ENCODE measurements around the gene SRP68. TPM values are rescaled to one million over a fixed set of nuclear protein-coding genes. Genes with fewer than 3 reads are reported as not detected.

The SRP68 gene
- total RNA-seq, 1 donor from 2014 or later: 74.3 TPM

DNA sequence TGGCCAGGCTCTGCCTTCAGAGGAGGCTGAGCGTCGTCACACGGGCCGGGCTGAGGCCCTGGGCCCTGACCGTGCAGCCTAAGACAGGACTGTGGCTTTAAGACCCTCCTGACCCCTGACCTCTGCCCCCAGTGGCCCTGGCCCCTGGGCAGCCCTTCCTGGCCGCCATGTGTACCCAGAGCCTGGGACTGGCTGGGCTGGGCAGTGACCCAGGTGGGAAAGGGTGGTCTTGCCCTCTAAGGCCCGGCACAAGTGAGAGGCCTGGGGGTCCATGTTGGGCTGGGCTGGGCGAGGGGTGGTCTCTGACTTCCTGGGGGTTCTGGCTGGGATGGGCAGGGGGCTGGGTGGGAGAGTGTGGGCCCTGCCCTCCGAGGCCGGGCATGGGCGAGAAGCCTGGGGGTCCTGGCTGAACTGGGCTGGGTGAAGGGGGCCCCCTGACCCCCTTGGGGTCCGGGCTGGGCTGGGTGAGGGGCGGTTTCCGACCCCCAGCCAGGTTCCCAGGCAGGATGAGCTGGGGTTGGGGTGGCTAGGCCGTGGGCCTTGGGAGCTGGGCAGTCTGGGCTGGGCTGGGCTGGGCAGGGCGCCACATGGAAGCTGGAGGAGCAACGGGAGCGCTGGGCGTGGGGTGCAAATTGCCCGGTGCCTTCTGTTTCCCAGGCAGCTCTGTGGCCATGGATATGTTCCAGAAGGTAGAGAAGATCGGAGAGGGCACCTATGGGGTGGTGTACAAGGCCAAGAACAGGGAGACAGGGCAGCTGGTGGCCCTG is 71.4 kb downstream of the SRP68 start, which contains the start of gene CDK3:
CDK3 (plus strand) TSS at position 101 of the 767 bp plus-strand sequence; CDS start at position 672, 571 bp downstream.
- Mint-ChIP-seq H3K27me3 (ENCODE audit: low read depth, unreplicated experiment) (no peaks in the 10 kb centered on the region), H3K36me3 (ENCODE audit: low read depth, unreplicated experiment) (peaks cover 8% of the 10 kb centered on the region), H3K27ac (ENCODE audit: unreplicated experiment) (no peak within 1 kb of the TSS), H3K4me1 (ENCODE audit: low read depth, unreplicated experiment) (peaks cover 18% of the 10 kb centered on the region), H3K9me3 (ENCODE audit: unreplicated experiment) (no peaks in the 10 kb centered on the region), H3K4me3 (ENCODE audit: unreplicated experiment) (no peak within 1 kb of the TSS)
- H4K20me1 ChIP-seq (ENCODE audit: insufficient read depth, low read length): no peaks in the 10 kb centered on the region
- no peaks in the 10 kb centered on the region for H3K27me3 ChIP-seq (ENCODE audit: insufficient read depth, low read length)
- no peaks in the 10 kb centered on the region for H3K36me3 ChIP-seq (ENCODE audit: insufficient read depth, low read length)
- no peaks in the 10 kb centered on the region for H3K9me3 ChIP-seq (ENCODE audit: insufficient read depth, low read depth, low read length)
- no peak within 1 kb of the TSS for H3K4me2 ChIP-seq (ENCODE audit: low read length)
- H3K4me3 ChIP-seq (ENCODE audit: insufficient read depth, low read depth, low read length): no peak within 1 kb of the TSS
- no peaks in the 10 kb centered on the region for H3K79me2 ChIP-seq (ENCODE audit: insufficient read depth, low read length)
- H2AFZ ChIP-seq (ENCODE audit: low read depth, low read length): no peak within 1 kb of the TSS
- no peak for TF ChIP-seq EZH2 (IDR thresholded peaks at IDR 0.05; ENCODE audit: insufficient read depth, low read length)
- TF ChIP-seq, protein P1, sequence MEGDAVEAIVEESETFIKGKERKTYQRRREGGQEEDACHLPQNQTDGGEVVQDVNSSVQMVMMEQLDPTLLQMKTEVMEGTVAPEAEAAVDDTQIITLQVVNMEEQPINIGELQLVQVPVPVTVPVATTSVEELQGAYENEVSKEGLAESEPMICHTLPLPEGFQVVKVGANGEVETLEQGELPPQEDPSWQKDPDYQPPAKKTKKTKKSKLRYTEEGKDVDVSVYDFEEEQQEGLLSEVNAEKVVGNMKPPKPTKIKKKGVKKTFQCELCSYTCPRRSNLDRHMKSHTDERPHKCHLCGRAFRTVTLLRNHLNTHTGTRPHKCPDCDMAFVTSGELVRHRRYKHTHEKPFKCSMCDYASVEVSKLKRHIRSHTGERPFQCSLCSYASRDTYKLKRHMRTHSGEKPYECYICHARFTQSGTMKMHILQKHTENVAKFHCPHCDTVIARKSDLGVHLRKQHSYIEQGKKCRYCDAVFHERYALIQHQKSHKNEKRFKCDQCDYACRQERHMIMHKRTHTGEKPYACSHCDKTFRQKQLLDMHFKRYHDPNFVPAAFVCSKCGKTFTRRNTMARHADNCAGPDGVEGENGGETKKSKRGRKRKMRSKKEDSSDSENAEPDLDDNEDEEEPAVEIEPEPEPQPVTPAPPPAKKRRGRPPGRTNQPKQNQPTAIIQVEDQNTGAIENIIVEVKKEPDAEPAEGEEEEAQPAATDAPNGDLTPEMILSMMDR (IDR thresholded peaks at IDR 0.05; ENCODE audit: insufficient read depth, low read depth, low read length): no peak
- H3K27ac ChIP-seq (ENCODE audit: low read depth, low read length): no peak within 1 kb of the TSS
- FAIRE-seq: no peak
- no peak for DNase-seq (ENCODE audit: low read depth)
- H3K9ac ChIP-seq (ENCODE audit: low read length): no peak within 1 kb of the TSS
- H3K4me1 ChIP-seq (ENCODE audit: insufficient read depth, low read length): peaks cover 12% of the 10 kb centered on the region

DNA sequence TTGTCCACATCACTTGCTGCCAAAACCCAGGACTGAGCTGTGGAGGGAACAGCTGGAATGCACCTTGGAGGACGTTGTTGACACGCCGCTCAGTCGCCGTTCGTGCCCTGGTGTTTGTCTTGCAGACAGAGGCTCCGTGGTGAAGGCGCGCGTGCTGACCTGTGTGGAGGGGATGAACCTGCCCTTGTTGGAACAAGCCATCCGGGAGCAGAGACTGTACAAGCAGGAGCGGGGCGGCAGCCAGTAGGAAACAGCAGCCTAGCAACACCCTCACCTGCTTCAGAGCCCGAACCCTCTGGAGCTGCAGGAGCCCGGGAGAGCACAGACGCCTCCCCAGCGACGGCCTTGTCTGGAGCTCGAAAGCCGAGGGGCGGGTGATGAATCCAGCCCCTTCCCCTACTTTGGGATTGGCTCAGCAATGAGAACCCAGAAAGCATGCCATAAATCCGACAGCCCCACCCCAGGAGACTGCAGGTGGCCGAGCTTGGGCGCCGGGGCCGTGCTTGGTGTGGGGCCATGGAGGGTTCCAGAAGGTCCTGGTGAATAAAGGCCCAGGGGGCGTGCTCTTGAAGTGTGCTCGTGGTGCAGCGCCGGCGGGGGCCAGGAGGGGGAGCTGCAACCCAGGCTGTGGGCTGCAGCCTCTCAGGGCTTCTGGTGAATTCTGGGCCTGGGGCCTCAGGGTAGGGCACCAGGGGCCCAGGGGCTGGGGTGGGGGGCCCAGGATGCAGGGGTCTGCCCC is 72.1 kb downstream of the SRP68 start:
- H3K27me3 Mint-ChIP-seq (ENCODE audit: low read depth, unreplicated experiment): no peaks in the 10 kb centered on the region
- DNase-seq (ENCODE audit: low read depth): no peak
- peaks cover 8% of the 10 kb centered on the region for H3K36me3 Mint-ChIP-seq (ENCODE audit: low read depth, unreplicated experiment)
- Histone ChIP-seq H3K4me3 (ENCODE audit: insufficient read depth, low read depth, low read length) (no peak overlapping the region), H3K9me3 (ENCODE audit: insufficient read depth, low read depth, low read length) (no peaks in the 10 kb centered on the region), H3K27me3 (ENCODE audit: insufficient read depth, low read length) (no peaks in the 10 kb centered on the region), H3K27ac (ENCODE audit: low read depth, low read length) (no peak overlapping the region), H4K20me1 (ENCODE audit: insufficient read depth, low read length) (no peaks in the 10 kb centered on the region), H3K4me1 (ENCODE audit: insufficient read depth, low read length) (peaks cover 12% of the 10 kb centered on the region), H3K9ac (ENCODE audit: low read length) (no peak overlapping the region), H3K79me2 (ENCODE audit: insufficient read depth, low read length) (no peaks in the 10 kb centered on the region), H3K36me3 (ENCODE audit: insufficient read depth, low read length) (no peaks in the 10 kb centered on the region), H2AFZ (ENCODE audit: low read depth, low read length) (no peak overlapping the region), H3K4me2 (ENCODE audit: low read length) (no peak overlapping the region)
- TF ChIP-seq, protein P1 (IDR thresholded peaks at IDR 0.05; ENCODE audit: insufficient read depth, low read depth, low read length): peak; percentile 44
- no peak for TF ChIP-seq EZH2 (IDR thresholded peaks at IDR 0.05; ENCODE audit: insufficient read depth, low read length)
- peaks cover 13% of the 10 kb centered on the region for H3K4me1 Mint-ChIP-seq (ENCODE audit: low read depth, unreplicated experiment)
- FAIRE-seq: no peak
- H3K27ac Mint-ChIP-seq (ENCODE audit: unreplicated experiment): no peak overlapping the region
- H3K9me3 Mint-ChIP-seq (ENCODE audit: unreplicated experiment): no peaks in the 10 kb centered on the region
- H3K4me3 Mint-ChIP-seq (ENCODE audit: unreplicated experiment): no peak overlapping the region

All from astrocyte (in vitro differentiated cells and primary cell).